Lower leg skin (tissue), 3 donors: ENCODE results near the gene TMEM117.

ENCODE experiments used
- POLR2A ChIP-seq, 2 donors: fragments of 450-650 bp; IDR thresholded peaks; one replicate each; pipeline ENCODE4 v1.6.1; 2016 to 2017; ENCODE audit warnings: antibody characterized with exemption in 2 of 2, mild to moderate bottlenecking in 1 of 2, moderate library complexity in 1 of 2
- TF ChIP-seq, protein P1 (sequence below), 3 donors: fragments of 450-650 bp; IDR thresholded peaks; one replicate each; pipeline ENCODE4 v1.5.1; 2016; ENCODE audit warnings: antibody characterized with exemption in 3 of 3, mild to moderate bottlenecking in 3 of 3, moderate library complexity in 2 of 3

DNA sequence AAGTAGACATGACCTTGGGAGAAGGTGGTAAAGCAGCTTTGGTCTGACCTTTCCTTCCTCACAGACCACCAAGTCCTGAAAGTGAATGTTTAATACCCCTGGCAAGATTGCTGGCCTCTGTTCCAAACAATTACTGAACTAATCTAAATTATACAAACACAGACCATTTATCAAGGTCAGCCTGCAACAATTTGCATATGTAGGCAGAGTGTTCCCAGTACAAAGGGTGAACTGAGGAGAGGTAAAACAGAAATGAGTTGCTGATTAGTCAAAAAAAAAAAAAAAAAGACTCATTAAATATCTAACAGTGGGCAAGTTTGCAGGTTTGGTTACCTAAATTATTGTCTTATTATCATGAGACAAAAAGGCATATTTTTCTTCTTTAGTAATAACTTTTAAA is 506.5 kb downstream of the TMEM117 start:
- TF ChIP-seq, protein P1, sequence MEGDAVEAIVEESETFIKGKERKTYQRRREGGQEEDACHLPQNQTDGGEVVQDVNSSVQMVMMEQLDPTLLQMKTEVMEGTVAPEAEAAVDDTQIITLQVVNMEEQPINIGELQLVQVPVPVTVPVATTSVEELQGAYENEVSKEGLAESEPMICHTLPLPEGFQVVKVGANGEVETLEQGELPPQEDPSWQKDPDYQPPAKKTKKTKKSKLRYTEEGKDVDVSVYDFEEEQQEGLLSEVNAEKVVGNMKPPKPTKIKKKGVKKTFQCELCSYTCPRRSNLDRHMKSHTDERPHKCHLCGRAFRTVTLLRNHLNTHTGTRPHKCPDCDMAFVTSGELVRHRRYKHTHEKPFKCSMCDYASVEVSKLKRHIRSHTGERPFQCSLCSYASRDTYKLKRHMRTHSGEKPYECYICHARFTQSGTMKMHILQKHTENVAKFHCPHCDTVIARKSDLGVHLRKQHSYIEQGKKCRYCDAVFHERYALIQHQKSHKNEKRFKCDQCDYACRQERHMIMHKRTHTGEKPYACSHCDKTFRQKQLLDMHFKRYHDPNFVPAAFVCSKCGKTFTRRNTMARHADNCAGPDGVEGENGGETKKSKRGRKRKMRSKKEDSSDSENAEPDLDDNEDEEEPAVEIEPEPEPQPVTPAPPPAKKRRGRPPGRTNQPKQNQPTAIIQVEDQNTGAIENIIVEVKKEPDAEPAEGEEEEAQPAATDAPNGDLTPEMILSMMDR (IDR thresholded peaks at IDR 0.05): no peak
- TF ChIP-seq POLR2A (IDR thresholded peaks at IDR 0.05): no peak
